K562 (cell line): Measurements from ENCODE around the gene RIPK3. TPM values are rescaled to one million over a fixed set of nuclear protein-coding genes. Genes with fewer than 3 reads are reported as not detected.

Experiments used
- KDM5B ChIP-seq: fragments of 200-600 bp; sonication (generic); IDR thresholded peaks from 2 replicates; pipeline ENCODE4 v1.6.1; 2012; ENCODE audit warnings: low read depth, mild to moderate bottlenecking, moderate library complexity, low read length, control low read depth, inconsistent platforms; ENCODE audit not compliant: insufficient replicate concordance
- KLF13 ChIP-seq: fragments of 450-650 bp; IDR thresholded peaks from 2 replicates; pipeline ENCODE4 v1.6.1; 2016; ENCODE audit warnings: missing genetic modification characterization, low read depth, mild to moderate bottlenecking, missing compliant biosample characterization, moderate library complexity, borderline replicate concordance
- MAZ ChIP-seq, 2 experiments: fragments of 450-650 bp in 1 of 2; sonication (generic) in 1 of 2; formaldehyde crosslinking; IDR thresholded peaks in 1 of 2; conservative IDR thresholded peaks in 1 of 2; 2 replicates each; pipeline versions ENCODE4 v1.4.0 to v1.5.0; 2020; ENCODE audit warnings: mild to moderate bottlenecking in 1 of 2, missing genetic modification reagents in 1 of 2
- RBM34 ChIP-seq: fragments of 200-400 bp; formaldehyde crosslinking; IDR thresholded peaks from 2 replicates; pipeline ENCODE4 v1.6.1; 2018; ENCODE audit warnings: low read length, borderline replicate concordance; ENCODE audit not compliant: insufficient read depth
- TBL1XR1 ChIP-seq, 2 experiments: IDR thresholded peaks; 2 replicates each; pipeline ENCODE4 v1.6.1; 2012; ENCODE audit warnings: improper control_type of control experiment in 2 of 2, low read length in 2 of 2, mild to moderate bottlenecking in 1 of 2
- polyA plus RNA-seq, 8 experiments: library from polyadenylated mRNA; depleted of rRNA in 4 of 8; stranded (reverse) in 5 of 8; unstranded in 3 of 8; fragments of >200 nt; fragmentation: Nextera tagmentation in 2 of 8; fragmentation: Illumina TruSeq in 1 of 8; extraction: Ambion mirVana in 2 of 8; extraction: Trizol in 1 of 8; gene quantifications; 2 replicates each; pipeline versions ENCODE4 v1.2.1 to v1.2.3, GENCODE V29; 2011 to 2014; ENCODE audit warnings: inconsistent platforms in 1 of 8, missing spikeins in 1 of 8
- total RNA-seq, 7 experiments: library from RNA; depleted of rRNA in 6 of 7; stranded (reverse); fragments of >200 nt in 6 of 7; fragmentation: Illumina TruSeq in 2 of 7; extraction: Trizol in 2 of 7; gene quantifications; 2 replicates each; pipeline versions ENCODE4 v1.2.1 to v1.2.3, GENCODE V29; 2011 to 2021; ENCODE audit warnings: low replicate concordance in 1 of 7
- TF ChIP-seq, protein P1 (sequence below): sonication (generic); formaldehyde crosslinking; IDR thresholded peaks from 2 replicates; pipeline ENCODE4 v1.8.0; 2022; ENCODE audit warnings: mild to moderate bottlenecking, missing genetic modification reagents
- TF ChIP-seq, protein P2 (sequence below): fragments of 450-650 bp; IDR thresholded peaks from 2 replicates; pipeline ENCODE4 v1.6.1; 2016; ENCODE audit warnings: mild to moderate bottlenecking, moderate library complexity

Gene RIPK3
- total and polyA plus RNA-seq, 9 of the 15 experiments (the other 6 are each of a cell fraction or from before 2014, with no cell fraction given), result 0.03 to 0.43 (median 0.28) TPM; not detected in 3

DNA sequence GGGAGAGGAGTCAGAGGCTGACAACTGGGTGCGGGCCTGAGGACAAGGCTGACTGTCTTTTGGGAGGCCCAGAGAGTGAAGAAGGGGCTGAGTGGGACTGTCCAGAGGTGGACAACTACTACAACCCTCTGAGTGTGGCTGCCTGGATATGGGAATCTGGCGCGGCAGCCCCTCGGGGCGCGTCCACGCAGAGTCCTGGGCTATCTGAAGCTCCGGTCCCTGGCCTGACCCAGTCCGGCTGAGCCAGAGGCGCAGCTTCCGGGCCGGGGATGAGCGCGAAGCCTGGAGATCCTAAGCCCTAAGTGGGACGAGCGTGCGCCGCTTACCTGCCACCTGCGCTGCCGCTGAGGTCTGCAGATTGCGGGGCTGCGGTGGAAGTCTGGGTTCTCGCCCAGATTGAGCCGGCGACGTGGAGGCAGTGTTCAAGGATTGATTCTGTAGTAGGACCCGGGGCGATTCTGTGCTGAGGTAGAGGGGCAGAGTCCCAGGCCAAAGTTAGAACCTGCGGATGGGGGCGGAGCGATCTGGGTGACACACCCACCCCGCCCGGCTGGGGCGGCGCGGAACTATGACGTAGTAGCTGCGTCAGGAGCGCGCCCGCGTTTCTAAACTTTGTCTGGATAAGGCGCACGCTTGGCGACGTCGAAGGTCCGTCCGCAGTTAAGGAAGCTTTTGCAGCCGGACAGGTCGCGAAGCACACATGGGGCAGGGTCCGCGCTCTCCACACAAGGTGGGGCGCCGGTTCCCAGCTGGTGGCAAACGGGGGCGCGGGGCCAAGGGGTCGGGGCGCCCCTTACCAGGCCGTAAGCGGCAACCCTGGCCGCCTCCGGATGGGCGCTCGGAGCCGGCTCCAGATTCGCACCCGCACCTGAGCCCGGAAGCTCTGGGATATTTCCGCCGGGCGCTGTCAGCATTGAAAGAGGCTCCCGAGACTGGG, 40.3 kb downstream of the RIPK3 start, which contains the start of the genes DHRS1 and NOP9 (continued):
- TF ChIP-seq, protein P1, sequence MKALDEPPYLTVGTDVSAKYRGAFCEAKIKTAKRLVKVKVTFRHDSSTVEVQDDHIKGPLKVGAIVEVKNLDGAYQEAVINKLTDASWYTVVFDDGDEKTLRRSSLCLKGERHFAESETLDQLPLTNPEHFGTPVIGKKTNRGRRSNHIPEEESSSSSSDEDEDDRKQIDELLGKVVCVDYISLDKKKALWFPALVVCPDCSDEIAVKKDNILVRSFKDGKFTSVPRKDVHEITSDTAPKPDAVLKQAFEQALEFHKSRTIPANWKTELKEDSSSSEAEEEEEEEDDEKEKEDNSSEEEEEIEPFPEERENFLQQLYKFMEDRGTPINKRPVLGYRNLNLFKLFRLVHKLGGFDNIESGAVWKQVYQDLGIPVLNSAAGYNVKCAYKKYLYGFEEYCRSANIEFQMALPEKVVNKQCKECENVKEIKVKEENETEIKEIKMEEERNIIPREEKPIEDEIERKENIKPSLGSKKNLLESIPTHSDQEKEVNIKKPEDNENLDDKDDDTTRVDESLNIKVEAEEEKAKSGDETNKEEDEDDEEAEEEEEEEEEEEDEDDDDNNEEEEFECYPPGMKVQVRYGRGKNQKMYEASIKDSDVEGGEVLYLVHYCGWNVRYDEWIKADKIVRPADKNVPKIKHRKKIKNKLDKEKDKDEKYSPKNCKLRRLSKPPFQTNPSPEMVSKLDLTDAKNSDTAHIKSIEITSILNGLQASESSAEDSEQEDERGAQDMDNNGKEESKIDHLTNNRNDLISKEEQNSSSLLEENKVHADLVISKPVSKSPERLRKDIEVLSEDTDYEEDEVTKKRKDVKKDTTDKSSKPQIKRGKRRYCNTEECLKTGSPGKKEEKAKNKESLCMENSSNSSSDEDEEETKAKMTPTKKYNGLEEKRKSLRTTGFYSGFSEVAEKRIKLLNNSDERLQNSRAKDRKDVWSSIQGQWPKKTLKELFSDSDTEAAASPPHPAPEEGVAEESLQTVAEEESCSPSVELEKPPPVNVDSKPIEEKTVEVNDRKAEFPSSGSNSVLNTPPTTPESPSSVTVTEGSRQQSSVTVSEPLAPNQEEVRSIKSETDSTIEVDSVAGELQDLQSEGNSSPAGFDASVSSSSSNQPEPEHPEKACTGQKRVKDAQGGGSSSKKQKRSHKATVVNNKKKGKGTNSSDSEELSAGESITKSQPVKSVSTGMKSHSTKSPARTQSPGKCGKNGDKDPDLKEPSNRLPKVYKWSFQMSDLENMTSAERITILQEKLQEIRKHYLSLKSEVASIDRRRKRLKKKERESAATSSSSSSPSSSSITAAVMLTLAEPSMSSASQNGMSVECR (CRISPR knock-in tag), result 0 out of 2 replicates have a peak, but pooled peaks have one; percentile 44
- TF ChIP-seq TBL1XR1 (IDR thresholded peaks at IDR 0.05; ENCODE audit: low read length in 2 of 2) (peak in 1 of 2 experiments; percentile 99; a peak in 2 of 4 replicates), RBM34 (no peak), KDM5B (peak; percentile 37), KLF13 (tag) (peak; percentile 89; the same call in 1 of the 2 replicates), MAZ (CRISPR knock-in tag; conservative IDR thresholded peaks at IDR 0.05 in 1 of 2, IDR thresholded peaks at IDR 0.05 in 1 of 2) (peak in 1 of 2 experiments; percentile 80; a peak in 2 of 4 replicates)
- TF ChIP-seq, protein P2, sequence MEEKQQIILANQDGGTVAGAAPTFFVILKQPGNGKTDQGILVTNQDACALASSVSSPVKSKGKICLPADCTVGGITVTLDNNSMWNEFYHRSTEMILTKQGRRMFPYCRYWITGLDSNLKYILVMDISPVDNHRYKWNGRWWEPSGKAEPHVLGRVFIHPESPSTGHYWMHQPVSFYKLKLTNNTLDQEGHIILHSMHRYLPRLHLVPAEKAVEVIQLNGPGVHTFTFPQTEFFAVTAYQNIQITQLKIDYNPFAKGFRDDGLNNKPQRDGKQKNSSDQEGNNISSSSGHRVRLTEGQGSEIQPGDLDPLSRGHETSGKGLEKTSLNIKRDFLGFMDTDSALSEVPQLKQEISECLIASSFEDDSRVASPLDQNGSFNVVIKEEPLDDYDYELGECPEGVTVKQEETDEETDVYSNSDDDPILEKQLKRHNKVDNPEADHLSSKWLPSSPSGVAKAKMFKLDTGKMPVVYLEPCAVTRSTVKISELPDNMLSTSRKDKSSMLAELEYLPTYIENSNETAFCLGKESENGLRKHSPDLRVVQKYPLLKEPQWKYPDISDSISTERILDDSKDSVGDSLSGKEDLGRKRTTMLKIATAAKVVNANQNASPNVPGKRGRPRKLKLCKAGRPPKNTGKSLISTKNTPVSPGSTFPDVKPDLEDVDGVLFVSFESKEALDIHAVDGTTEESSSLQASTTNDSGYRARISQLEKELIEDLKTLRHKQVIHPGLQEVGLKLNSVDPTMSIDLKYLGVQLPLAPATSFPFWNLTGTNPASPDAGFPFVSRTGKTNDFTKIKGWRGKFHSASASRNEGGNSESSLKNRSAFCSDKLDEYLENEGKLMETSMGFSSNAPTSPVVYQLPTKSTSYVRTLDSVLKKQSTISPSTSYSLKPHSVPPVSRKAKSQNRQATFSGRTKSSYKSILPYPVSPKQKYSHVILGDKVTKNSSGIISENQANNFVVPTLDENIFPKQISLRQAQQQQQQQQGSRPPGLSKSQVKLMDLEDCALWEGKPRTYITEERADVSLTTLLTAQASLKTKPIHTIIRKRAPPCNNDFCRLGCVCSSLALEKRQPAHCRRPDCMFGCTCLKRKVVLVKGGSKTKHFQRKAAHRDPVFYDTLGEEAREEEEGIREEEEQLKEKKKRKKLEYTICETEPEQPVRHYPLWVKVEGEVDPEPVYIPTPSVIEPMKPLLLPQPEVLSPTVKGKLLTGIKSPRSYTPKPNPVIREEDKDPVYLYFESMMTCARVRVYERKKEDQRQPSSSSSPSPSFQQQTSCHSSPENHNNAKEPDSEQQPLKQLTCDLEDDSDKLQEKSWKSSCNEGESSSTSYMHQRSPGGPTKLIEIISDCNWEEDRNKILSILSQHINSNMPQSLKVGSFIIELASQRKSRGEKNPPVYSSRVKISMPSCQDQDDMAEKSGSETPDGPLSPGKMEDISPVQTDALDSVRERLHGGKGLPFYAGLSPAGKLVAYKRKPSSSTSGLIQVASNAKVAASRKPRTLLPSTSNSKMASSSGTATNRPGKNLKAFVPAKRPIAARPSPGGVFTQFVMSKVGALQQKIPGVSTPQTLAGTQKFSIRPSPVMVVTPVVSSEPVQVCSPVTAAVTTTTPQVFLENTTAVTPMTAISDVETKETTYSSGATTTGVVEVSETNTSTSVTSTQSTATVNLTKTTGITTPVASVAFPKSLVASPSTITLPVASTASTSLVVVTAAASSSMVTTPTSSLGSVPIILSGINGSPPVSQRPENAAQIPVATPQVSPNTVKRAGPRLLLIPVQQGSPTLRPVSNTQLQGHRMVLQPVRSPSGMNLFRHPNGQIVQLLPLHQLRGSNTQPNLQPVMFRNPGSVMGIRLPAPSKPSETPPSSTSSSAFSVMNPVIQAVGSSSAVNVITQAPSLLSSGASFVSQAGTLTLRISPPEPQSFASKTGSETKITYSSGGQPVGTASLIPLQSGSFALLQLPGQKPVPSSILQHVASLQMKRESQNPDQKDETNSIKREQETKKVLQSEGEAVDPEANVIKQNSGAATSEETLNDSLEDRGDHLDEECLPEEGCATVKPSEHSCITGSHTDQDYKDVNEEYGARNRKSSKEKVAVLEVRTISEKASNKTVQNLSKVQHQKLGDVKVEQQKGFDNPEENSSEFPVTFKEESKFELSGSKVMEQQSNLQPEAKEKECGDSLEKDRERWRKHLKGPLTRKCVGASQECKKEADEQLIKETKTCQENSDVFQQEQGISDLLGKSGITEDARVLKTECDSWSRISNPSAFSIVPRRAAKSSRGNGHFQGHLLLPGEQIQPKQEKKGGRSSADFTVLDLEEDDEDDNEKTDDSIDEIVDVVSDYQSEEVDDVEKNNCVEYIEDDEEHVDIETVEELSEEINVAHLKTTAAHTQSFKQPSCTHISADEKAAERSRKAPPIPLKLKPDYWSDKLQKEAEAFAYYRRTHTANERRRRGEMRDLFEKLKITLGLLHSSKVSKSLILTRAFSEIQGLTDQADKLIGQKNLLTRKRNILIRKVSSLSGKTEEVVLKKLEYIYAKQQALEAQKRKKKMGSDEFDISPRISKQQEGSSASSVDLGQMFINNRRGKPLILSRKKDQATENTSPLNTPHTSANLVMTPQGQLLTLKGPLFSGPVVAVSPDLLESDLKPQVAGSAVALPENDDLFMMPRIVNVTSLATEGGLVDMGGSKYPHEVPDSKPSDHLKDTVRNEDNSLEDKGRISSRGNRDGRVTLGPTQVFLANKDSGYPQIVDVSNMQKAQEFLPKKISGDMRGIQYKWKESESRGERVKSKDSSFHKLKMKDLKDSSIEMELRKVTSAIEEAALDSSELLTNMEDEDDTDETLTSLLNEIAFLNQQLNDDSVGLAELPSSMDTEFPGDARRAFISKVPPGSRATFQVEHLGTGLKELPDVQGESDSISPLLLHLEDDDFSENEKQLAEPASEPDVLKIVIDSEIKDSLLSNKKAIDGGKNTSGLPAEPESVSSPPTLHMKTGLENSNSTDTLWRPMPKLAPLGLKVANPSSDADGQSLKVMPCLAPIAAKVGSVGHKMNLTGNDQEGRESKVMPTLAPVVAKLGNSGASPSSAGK, result peak; percentile 49; the same call in 1 of the 2 replicates
